Kidney epithelial cell (primary cell): ENCODE measurements around the gene SQSTM1. TPM values are rescaled to one million over a fixed set of nuclear protein-coding genes. Genes with fewer than 3 reads are reported as not detected.

Experiments used
- DNase-seq: peaks from one replicate; pipeline ENCODE4 v3.0.0-alpha.2; 2010; ENCODE audit warnings: low read depth
- H3K27me3 ChIP-seq: 2 replicates; pipeline ENCODE4 v1.6.0; 2011; ENCODE audit warnings: low read length; ENCODE audit not compliant: control insufficient read depth, insufficient read depth
- H3K36me3 ChIP-seq: 2 replicates; pipeline ENCODE4 v1.5.1; 2011; ENCODE audit warnings: low read length; ENCODE audit not compliant: control insufficient read depth, insufficient read depth
- H3K4me3 ChIP-seq: 2 replicates; pipeline ENCODE4 v1.5.1; 2011; ENCODE audit warnings: low read depth, mild to moderate bottlenecking, control low read depth, low read length
- total RNA-seq: library from RNA; depleted of rRNA; stranded (reverse); fragments of >200 nt; gene quantifications from 2 replicates; pipeline ENCODE4 v1.2.3, GENCODE V29; 2015
- TF ChIP-seq, protein P1 (sequence below): IDR thresholded peaks from 2 replicates; pipeline ENCODE4 v1.5.1; 2011; ENCODE audit warnings: mild to moderate bottlenecking, moderate library complexity, low read length, control low read depth, inconsistent platforms; ENCODE audit not compliant: insufficient read depth, poor library complexity, severe bottlenecking

SQSTM1 gene
- total RNA-seq, 1 donor from 2014 or later: 905 TPM

DNA sequence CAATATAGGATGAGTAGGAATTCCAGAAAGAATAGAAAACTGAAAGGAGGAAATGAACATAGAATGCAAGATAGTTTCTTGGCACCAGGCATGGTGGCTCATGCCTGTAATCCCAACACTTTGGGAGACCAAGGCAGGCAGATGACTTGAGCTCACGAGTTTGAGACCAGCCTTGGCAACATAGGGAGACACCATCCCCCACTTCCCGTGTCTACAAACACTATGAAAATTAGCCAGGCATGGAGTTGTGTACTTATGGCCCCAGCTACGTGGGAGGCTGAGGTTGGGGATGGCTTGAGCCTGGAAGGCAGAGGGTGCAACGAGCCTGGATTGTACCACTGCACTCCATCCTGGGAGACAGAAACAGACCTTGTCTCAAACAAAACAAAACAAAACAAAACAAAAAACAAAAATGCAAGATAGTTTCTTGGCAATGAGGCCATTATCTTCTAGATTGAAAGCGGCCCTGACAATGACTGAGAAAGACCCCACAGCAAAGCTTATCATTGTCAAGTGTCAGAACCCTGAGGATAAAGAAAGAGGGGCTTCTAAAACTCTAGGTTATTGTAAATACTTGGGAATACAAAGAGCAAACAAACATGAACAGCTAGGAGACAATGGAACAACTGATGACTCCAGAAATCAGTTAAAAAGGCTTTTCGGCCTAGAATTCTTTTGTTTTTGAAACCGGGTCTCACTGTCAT is 9.2 kb downstream of the SQSTM1 start:
- DNase-seq: no peak
- Histone ChIP-seq H3K27me3 (no peaks in the 10 kb centered on the region), H3K4me3 (no peak overlapping the region), H3K36me3 (peaks cover 18% of the 10 kb centered on the region)
- TF ChIP-seq, protein P1, sequence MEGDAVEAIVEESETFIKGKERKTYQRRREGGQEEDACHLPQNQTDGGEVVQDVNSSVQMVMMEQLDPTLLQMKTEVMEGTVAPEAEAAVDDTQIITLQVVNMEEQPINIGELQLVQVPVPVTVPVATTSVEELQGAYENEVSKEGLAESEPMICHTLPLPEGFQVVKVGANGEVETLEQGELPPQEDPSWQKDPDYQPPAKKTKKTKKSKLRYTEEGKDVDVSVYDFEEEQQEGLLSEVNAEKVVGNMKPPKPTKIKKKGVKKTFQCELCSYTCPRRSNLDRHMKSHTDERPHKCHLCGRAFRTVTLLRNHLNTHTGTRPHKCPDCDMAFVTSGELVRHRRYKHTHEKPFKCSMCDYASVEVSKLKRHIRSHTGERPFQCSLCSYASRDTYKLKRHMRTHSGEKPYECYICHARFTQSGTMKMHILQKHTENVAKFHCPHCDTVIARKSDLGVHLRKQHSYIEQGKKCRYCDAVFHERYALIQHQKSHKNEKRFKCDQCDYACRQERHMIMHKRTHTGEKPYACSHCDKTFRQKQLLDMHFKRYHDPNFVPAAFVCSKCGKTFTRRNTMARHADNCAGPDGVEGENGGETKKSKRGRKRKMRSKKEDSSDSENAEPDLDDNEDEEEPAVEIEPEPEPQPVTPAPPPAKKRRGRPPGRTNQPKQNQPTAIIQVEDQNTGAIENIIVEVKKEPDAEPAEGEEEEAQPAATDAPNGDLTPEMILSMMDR: no peak

DNA sequence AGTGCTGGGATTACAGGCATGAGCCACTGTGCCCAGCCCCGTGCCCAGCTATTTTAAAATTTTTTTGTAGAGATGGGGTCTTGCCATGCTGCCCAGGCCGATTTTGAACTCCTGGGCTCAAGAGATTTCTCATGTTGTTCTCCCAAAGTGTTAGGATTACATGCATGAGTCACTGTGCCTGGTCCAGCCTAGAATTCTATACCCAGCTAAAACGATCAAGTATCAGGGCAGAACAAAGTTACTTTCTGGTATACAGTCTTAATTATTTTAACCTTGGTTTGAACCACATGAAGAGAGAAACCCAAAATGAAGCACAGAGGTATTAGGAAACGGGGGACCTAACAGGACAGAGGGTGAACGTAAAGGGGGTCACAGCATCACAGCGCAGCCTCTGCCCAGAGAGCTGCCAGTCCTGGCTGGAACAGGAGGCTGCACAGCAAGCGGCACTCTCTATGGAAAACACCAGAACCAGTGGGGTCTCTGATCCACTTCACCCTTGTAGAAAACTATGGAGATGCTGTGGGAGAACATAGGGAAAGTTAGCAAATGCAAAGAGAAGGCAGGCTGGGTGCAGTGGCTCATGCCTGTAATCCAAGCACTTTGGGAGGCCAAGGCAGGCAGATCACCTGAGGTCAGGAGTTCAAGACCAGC is 10.2 kb downstream of the SQSTM1 start:
- peaks cover 17% of the 10 kb centered on the region for H3K36me3 ChIP-seq
- TF ChIP-seq, protein P1: no peak
- DNase-seq: no peak
- H3K27me3 ChIP-seq: no peaks in the 10 kb centered on the region
- H3K4me3 ChIP-seq: no peak overlapping the region

DNA sequence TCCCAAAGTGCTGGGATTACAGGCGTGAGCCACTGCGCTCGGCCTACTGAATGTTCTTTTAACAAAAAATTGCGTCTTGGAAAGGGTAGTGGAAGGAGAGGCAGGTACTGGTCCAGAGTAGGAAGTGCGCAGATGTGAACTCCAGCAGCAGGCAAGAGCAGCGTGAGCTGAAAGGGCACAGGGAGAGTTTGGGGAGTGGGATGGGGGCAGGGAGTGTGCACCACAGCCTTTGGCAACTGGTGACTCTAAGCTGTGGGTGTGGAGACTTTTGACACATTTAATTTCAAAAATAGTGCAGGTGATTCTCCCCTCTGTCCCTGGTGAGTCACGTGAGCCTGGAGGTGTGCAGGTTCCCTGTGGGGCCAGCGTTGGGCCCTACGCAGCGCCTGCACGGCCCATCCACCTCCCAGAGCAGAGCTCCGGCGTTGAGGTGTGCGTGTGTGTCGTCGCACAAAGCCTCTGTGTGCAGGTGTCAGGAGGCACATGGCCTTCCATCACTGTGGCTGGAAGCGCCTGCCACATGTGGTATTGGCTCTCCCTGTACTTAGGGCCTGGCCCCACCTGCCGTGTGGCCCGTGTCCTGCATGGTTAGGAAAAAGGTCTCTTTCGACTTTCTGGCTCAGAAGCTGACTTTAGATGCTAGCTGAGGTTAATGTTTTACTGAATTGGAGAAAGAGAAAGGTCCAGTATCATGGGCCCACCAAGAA is 11.5 kb downstream of the SQSTM1 start:
- peaks cover 19% of the 10 kb centered on the region for H3K36me3 ChIP-seq
- TF ChIP-seq, protein P1: no peak
- DNase-seq: no peak
- H3K4me3 ChIP-seq: no peak overlapping the region
- H3K27me3 ChIP-seq: no peaks in the 10 kb centered on the region

DNA sequence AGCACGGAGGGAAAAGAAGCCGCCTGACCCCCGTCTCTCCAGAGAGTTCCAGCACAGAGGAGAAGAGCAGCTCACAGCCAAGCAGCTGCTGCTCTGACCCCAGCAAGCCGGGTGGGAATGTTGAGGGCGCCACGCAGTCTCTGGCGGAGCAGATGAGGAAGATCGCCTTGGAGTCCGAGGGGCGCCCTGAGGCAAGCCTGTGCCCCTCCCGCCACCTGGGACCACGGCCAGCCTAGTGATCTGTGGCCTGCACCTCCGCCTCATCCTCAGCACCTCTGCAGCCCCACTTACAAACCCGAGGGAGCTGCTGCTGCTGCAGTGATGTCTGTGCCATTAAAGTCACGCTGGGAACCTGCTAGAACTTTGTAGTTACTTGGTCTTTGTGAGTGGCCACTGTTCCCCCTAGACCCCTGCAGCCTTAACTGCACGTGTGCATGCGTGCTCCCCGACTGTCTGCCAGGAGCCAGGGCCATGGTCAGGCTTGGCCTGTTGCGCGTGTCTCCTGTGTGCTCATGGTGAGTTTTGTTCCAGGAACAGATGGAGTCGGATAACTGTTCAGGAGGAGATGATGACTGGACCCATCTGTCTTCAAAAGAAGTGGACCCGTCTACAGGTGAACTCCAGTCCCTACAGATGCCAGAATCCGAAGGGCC is 12.5 kb downstream of the SQSTM1 start:
- H3K36me3 ChIP-seq: peaks cover 19% of the 10 kb centered on the region
- no peak for DNase-seq
- H3K27me3 ChIP-seq: no peaks in the 10 kb centered on the region
- no peak overlapping the region for H3K4me3 ChIP-seq
- TF ChIP-seq, protein P1: no peak

DNA sequence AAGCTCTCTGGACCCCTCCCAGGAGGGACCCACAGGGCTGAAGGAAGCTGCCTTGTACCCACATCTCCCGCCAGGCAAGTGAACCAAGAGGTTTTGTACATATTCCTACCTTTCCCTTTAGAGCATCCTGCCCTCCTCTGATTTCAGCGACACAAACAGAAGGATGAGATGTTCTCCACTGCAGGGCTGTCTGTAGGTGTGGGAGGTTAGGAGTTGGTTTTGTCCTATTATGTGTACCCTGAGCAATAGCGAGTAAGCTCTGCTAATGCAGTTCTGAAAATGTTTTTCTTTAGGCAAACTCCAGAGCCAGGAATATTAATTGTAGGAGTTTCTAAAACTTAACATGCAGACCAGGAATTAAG is 13.0 kb downstream of the SQSTM1 start:
- H3K36me3 ChIP-seq: peaks cover 19% of the 10 kb centered on the region

More for the DNA sequence above, 13.0 kb downstream of the SQSTM1 start:
- TF ChIP-seq, protein P1: no peak
- no peaks in the 10 kb centered on the region for H3K27me3 ChIP-seq
- DNase-seq: no peak
- no peak overlapping the region for H3K4me3 ChIP-seq
